ENCODE measurements around the gene TMEM184A.

GRCh38 chr7:1572111-1572822 is 16.3 kb upstream of the TMEM184A start:
- TF ChIP-seq REST (IDR thresholded peaks at IDR 0.05; ENCODE audit: low read depth), result no peak
- no peak for TF ChIP-seq EGR1 (IDR thresholded peaks at IDR 0.05)
- no peak for TF ChIP-seq ZBTB7A (IDR thresholded peaks at IDR 0.05; ENCODE audit: low read depth)
- no peak for TF ChIP-seq MAX (IDR thresholded peaks at IDR 0.05)
- TF ChIP-seq FOXM1 (IDR thresholded peaks at IDR 0.05; ENCODE audit: borderline replicate concordance, low read depth), result no peak
- no peak for TF ChIP-seq TAF1 (IDR thresholded peaks at IDR 0.05; ENCODE audit: low read depth)
- TF ChIP-seq YY1 (IDR thresholded peaks at IDR 0.05; ENCODE audit: low read depth), result no peak
- no peak for TF ChIP-seq NFIC (IDR thresholded peaks at IDR 0.05)
- no peak for TF ChIP-seq CREB1 (IDR thresholded peaks at IDR 0.05; ENCODE audit: low read depth)
- no peak for TF ChIP-seq RAD21 (IDR thresholded peaks at IDR 0.05; ENCODE audit: low read depth)
- no peak for TF ChIP-seq EP300 (IDR thresholded peaks at IDR 0.05; ENCODE audit: borderline replicate concordance)
- TF ChIP-seq CEBPB (IDR thresholded peaks at IDR 0.05), result no peak
- no peak for TF ChIP-seq TCF12 (IDR thresholded peaks at IDR 0.05; ENCODE audit: low read depth)

Measured in Ishikawa (cell line).